Endothelial cell (in vitro differentiated cells): ENCODE measurements around the gene ETV3. TPM values are rescaled to one million over a fixed set of nuclear protein-coding genes. Genes with fewer than 3 reads are reported as not detected.

ENCODE experiments used
- DNase-seq: peaks from one replicate; pipeline ENCODE4 v3.0.0; 2021; ENCODE audit warnings: low spot score
- H3K27ac Mint-ChIP-seq: one replicate; pipeline ENCODE4 v1.8.0; 2021; ENCODE audit warnings: mixed read lengths, inconsistent platforms; ENCODE audit not compliant: unreplicated experiment
- H3K27me3 Mint-ChIP-seq: one replicate; pipeline ENCODE4 v1.8.0; 2021; ENCODE audit warnings: mild to moderate bottlenecking, moderate library complexity, mixed read lengths, inconsistent platforms; ENCODE audit not compliant: unreplicated experiment
- H3K36me3 Mint-ChIP-seq: one replicate; pipeline ENCODE4 v1.8.0; 2021; ENCODE audit warnings: mild to moderate bottlenecking, low read depth, mixed read lengths, inconsistent platforms; ENCODE audit not compliant: unreplicated experiment
- H3K4me1 Mint-ChIP-seq: one replicate; pipeline ENCODE4 v1.8.0; 2021; ENCODE audit warnings: mild to moderate bottlenecking, mixed read lengths, inconsistent platforms; ENCODE audit not compliant: unreplicated experiment
- H3K4me3 Mint-ChIP-seq: one replicate; pipeline ENCODE4 v1.8.0; 2021; ENCODE audit warnings: mild to moderate bottlenecking, mixed read lengths, inconsistent platforms; ENCODE audit not compliant: unreplicated experiment
- H3K9me3 Mint-ChIP-seq: one replicate; pipeline ENCODE4 v1.8.0; 2021; ENCODE audit warnings: mixed read lengths, inconsistent platforms; ENCODE audit not compliant: unreplicated experiment
- total RNA-seq: library from RNA; stranded (reverse); fragmentation: NEBNext Ultra II Directional; extraction: Animal tissue kit (Norgen Biotek cat#: 25700); gene quantifications from one replicate; pipeline ENCODE4 v1.2.1, GENCODE V29; 2021; ENCODE audit not compliant: unreplicated experiment
- TF ChIP-seq, protein P1 (sequence below): fragments of 200-600 bp; sonication (generic); IDR thresholded peaks from one replicate; pipeline ENCODE4 v1.5.0; 2021; ENCODE audit warnings: antibody characterized with exemption; ENCODE audit not compliant: unreplicated experiment

The ETV3 gene
- total RNA-seq, 1 donor from 2014 or later, result 52.3 TPM

DNA sequence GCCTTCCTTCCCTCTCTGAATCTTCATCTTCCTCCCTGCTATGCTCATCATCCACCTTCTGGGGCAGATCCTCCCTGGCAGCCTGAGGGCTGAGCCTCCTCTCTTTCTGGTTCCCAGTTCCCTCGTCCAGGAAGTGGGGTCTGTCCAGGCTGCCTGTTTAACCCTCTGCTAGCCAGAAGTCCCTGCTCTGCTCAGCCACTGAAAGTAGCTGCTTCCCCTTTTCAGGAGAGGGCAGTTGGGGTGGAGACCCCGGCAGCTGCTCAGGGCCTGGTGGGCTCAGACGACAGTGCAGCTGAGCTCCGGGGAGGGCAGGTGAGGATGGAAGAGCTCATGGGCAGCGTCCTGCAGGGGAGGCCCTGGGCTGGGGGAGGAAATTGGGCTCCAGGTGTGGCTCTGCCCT, 43.1 kb upstream of the ETV3 start:
- Mint-ChIP-seq H3K9me3 (no peaks in the 10 kb centered on the region), H3K4me1 (peaks cover 39% of the 10 kb centered on the region), H3K27ac (no peak overlapping the region), H3K36me3 (no peaks in the 10 kb centered on the region), H3K4me3 (no peak overlapping the region), H3K27me3 (peaks cover 5% of the 10 kb centered on the region)
- TF ChIP-seq, protein P1, sequence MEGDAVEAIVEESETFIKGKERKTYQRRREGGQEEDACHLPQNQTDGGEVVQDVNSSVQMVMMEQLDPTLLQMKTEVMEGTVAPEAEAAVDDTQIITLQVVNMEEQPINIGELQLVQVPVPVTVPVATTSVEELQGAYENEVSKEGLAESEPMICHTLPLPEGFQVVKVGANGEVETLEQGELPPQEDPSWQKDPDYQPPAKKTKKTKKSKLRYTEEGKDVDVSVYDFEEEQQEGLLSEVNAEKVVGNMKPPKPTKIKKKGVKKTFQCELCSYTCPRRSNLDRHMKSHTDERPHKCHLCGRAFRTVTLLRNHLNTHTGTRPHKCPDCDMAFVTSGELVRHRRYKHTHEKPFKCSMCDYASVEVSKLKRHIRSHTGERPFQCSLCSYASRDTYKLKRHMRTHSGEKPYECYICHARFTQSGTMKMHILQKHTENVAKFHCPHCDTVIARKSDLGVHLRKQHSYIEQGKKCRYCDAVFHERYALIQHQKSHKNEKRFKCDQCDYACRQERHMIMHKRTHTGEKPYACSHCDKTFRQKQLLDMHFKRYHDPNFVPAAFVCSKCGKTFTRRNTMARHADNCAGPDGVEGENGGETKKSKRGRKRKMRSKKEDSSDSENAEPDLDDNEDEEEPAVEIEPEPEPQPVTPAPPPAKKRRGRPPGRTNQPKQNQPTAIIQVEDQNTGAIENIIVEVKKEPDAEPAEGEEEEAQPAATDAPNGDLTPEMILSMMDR, result no peak
- no peak for DNase-seq

DNA sequence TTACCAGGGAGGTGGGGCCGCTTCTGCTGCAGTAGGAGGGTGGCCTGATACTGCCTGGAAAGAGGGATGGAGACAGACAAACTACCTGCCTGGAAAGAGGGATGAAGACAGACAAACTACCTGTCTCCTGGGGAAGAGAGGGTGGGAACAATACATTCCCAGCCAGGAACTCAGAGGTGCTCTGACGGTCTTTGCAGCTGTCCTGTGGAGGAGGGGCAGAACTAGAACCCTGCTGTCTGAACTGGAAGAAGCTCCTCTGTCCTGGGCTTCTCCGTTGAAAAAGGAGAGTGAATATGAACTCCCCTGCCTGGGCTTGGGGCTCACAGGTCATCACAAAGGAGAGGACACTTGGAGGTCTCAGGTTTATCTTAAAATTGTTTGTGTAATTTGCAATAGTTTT, 40.3 kb upstream of the ETV3 start:
- Mint-ChIP-seq H3K27me3 (peaks cover 5% of the 10 kb centered on the region), H3K4me3 (no peak overlapping the region), H3K4me1 (peaks cover 36% of the 10 kb centered on the region), H3K9me3 (no peaks in the 10 kb centered on the region), H3K36me3 (no peaks in the 10 kb centered on the region), H3K27ac (peak overlapping the region; percentile 13)
- DNase-seq, result no peak
- TF ChIP-seq, protein P1, result no peak

DNA sequence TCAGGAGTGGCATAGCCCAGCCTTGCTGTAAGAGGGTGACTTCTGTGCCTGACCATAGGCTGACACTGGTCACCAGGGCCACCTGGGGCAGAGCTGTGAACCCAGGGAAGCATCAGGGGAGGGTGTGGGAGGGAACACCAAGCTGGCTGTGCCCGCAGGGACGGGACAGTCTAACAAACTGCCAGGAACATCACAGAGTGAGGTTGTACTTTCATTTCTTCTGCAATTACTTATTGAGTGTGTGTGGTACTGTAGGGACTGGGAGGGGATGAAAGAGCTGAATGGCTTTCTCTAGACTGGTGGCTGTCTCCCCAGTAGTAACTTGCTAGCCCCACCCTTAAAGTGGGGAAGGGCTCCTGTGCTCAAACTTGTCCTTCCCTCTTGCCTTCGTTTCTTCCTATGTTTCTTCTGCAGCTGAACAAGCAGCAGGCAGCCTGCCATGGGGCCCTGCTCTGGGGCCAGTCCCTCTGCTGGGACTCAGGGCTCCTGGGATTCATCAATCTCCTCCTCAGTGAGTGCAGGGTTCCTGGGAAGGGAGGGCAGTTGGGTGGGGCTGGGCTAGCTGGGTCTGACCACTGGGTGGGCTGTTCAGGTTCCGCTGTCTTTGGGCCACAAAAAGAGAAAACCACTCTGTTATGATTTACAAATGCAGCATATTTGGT, 39.7 kb upstream of the ETV3 start:
- H3K4me3 Mint-ChIP-seq, result no peak overlapping the region

DNA sequence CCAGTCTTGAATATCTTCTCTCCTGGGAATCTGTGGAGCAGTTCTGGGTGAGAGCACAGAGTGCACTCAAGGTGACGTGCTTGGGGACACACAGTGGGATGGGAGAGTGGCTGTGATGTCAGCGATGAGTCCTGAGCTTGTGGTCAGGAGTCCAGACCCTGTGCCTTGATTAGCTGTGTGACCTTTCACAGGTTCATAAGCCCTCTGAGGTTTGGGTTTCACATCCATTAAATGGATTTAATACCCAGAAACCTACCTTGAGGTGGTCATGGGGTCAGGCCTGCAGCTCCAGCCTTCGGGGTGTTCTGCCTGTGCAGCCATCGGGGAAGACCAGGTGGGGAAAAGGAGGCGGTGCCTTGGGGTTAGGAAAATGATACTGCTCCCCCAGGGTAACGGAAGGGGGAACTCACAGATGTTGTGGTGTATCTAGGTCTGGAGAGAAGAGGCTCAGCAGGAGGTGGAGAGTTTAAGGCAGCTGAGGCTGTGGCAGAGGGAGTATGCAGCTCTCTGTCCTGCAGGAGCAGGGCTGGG, 38.5 kb upstream of the ETV3 start:
- H3K27ac Mint-ChIP-seq, result no peak overlapping the region
- H3K36me3 Mint-ChIP-seq, result no peaks in the 10 kb centered on the region
- H3K9me3 Mint-ChIP-seq, result no peaks in the 10 kb centered on the region
- DNase-seq, result no peak
- TF ChIP-seq, protein P1, result no peak
- H3K27me3 Mint-ChIP-seq, result peaks cover 7% of the 10 kb centered on the region
- H3K4me1 Mint-ChIP-seq, result peaks cover 30% of the 10 kb centered on the region
- no peak overlapping the region for H3K4me3 Mint-ChIP-seq

More for the DNA sequence above, 39.7 kb upstream of the ETV3 start:
- TF ChIP-seq, protein P1, result no peak
- Mint-ChIP-seq H3K27ac (no peak overlapping the region), H3K36me3 (no peaks in the 10 kb centered on the region), H3K27me3 (peaks cover 5% of the 10 kb centered on the region), H3K9me3 (no peaks in the 10 kb centered on the region), H3K4me1 (peaks cover 35% of the 10 kb centered on the region)
- no peak for DNase-seq

DNA sequence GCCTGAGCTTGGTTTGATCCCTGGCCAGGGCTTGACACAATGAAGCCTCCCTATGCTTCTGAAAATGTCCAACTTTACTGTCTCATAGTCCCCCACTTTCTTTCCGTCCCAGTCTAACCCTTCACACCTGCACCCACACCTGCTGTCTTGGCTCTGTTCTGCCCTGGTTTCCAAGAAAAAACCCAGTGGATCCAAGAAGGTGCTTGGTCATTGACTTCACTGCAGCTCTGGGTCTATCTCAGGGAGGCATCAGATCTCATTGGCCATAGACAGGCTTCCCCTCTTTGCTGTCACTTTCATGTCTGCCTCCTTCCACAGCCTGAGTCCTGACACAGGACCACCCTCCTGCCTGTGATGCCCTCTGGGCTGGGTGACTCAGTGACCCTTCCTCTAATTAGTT, 37.8 kb upstream of the ETV3 start:
- Mint-ChIP-seq H3K27ac (no peak overlapping the region), H3K4me3 (no peak overlapping the region), H3K4me1 (peaks cover 28% of the 10 kb centered on the region), H3K27me3 (peaks cover 7% of the 10 kb centered on the region), H3K9me3 (no peaks in the 10 kb centered on the region), H3K36me3 (no peaks in the 10 kb centered on the region)
- TF ChIP-seq, protein P1, result no peak
- no peak for DNase-seq
